GM18858 (cell line): ENCODE measurements around the gene PPA2.
"Not testable (repeated sequence)": the region's sequence is repeated elsewhere in the genome, so short reads cannot be mapped to it uniquely, and the experiment has no call there.

Source experiments
- ATAC-seq: cut with Tn5 transposase; IDR thresholded peaks from one replicate; pipeline ENCODE4 v1.9.1; 2021; ENCODE audit not compliant: unreplicated experiment

The PPA2 gene

GRCh38 chr4:105473324-105474098 is at the start of gene PPA2:
TSS of gene PPA2 (minus strand) at chr4:105474062. CDS start at chr4:105474050, 12 bp downstream.
- peak; percentile 82 for ATAC-seq

DNA sequence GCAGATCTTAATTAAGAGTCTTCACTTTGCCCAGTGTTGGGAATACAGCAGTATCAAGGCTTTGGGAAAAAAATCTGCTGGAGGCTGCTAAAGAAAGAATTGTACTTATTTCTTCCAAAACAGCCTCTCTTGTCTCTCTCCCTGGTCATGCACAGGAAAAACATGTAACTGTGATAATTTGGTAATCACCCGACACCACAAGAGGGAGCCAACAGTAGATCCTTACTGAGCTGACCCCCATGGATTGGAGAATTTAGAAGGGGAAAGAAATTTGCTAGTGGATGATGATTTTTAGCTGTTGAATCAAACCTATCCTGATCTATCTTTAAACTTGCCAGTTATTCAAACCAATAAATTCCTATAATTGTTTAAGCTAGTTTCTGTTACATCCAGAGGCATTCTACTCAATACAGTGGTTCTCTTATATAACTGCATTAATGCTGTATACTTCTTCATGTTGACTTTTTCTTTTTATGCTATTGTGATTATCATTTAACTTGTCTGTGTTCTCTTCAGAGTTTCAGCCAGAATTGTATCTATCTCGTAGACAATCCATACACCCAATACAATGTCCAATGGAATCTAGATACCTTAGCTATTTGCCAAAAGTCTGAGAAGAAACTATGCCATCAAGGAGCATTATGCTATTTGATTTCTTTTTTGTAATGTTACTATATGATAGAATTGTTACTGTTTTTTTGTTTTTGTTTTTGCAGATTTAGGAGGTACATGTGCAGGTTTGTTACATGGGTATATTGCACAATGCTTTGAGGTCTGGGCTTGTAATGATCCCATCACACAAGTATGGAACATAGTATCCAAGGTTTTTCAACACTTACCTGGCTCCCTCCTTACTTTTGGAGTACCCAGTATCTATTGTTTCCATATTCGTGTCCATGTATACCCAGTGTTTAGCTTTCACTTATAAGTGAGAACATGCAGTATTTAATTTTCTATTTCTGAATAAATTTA is 47.2 kb upstream of the PPA2 start:
- peak; percentile 73 for ATAC-seq

DNA sequence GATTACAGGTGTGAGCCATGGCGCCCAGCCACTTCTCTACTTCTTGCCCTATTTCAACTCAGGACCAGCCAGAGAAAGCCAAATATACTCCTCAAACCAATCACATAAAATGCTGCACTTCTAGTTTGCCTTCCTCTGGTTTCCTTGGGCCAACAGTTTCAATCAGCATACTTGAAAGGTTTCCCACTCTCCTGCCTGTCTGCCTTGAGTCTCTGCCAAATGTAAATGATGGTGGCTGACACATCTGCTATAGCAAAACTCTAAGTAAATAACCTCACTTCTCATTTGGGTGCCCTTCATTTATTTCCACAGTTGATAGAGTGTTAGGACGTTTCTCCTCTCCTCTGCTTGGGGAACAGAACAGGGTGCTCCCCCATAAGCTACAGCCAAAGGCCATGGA is 36.4 kb upstream of the PPA2 start:
- no peak for ATAC-seq

GRCh38 chr4:105509714-105510113 is 35.9 kb upstream of the PPA2 start:
- no peak for ATAC-seq

DNA sequence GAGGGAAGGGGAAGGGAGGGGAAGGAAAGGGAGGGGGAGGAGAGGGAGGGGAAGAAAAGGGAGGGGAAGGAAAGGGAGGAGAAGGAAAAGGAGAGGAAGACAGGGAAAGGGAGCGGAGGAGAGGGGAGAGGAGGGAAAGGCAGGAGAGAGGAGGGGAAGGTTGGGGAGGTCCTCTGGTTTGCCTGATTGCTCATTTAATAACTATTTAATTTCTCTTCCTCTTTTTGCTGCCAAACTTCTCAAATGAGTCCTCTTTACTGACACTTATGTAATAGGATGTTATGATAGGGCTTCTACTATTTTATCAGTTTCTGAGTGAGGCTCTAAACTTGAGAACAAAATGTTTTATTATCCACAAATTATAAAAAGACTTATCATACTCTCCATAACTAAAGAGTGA is 35.4 kb upstream of the PPA2 start:
- peak; percentile 99 for ATAC-seq

GRCh38 chr4:105504744-105505143 is 30.9 kb upstream of the PPA2 start:
- no peak for ATAC-seq

DNA sequence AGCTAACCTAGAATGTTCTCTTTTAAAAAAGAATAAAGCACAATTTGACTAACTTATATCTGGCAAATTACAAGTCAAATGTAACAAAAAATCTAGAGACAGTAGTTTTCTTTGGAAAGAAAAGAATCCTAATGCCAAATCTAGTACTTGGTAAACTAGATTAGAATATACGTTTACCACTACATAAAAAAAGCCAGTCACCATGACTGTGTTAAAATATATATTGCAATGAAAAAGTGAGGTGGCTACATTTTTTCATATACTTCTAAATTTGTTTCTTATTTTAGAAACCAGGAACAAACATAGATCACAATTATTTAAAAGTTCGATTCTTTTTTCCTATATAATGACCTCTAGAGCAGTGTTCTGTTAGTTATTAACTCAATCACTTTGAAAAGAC is 29.6 kb upstream of the PPA2 start:
- ATAC-seq, result no peak

DNA sequence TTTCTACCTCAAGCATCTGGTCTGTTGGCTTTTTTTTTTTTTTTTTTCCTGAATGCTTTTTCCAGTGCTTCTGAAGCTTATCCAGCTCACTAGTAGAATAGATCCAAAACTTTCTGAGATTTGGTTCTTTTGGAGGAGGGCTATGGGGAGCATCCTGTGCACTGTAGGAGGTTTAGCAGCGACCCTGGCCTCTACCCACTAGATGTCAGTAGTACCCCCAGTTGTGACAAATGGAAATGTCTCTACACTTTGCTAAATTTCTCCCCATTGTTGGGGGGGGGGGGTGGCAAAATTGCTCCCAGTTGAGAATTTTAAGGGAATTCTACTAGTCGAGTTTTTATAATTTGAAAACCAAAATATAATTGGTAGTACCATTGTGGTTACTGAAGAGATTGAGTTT is 23.0 kb upstream of the PPA2 start:
- no peak for ATAC-seq

DNA sequence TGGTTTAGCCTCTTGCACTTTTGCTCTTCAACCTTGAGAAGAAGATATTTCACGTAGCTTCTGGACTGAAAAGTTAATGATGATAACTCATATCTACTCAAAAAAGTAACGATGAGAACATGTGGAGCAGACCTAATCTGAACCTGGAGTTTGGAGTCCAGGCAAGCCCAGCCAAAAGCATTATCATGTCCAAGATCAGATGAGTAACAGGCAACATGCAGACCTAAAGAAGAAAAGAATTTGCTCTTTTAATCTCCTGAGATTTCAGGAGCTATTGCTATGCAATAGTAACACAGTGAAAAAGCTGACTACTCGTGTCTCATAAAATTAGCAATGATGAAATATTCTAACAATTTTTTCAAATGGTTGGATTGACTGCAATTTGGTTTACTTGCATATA is 21.8 kb upstream of the PPA2 start:
- no peak for ATAC-seq

DNA sequence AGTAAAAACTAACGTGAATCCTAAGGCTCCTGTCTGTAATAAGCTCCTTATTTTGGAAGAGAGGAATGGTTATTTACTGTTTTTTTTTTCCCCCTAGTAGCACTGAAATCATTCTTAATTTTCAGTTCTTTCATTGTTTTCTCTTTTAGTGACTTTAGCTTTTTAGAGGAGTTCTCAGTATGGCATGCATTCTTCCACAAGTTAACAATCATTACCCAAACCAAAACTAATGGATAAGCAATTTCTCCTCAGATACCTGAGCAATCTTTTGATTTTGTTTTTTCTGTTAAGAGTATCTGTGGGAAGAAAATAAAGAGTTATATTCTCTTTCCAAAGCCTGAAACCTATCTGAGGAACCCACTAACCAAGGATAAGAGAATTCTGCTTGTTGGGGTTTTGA is 16.7 kb upstream of the PPA2 start:
- ATAC-seq, result no peak

GRCh38 chr4:105483840-105484239 is 10.0 kb upstream of the PPA2 start:
- ATAC-seq, result no peak

DNA sequence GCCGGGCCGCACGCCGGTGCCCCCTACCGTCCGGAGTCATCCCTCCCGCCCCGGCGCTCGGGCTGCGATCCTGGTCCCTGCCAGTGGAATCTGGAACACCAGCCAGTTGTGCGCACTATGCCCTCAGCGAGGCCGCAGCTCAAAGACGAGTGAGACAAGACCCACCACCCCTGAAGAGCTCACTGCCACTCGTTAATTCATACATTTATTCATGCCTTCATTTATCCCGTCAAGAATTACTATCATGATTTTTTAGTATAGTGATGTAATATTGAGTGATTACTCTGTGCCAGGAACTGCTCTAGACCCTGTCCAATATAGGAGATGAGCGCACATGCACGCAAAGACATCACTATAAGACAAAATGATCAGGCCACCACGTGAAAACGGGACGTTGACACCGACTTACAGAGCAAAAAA is 247 bp upstream of the PPA2 start:
- ATAC-seq, result no peak

DNA sequence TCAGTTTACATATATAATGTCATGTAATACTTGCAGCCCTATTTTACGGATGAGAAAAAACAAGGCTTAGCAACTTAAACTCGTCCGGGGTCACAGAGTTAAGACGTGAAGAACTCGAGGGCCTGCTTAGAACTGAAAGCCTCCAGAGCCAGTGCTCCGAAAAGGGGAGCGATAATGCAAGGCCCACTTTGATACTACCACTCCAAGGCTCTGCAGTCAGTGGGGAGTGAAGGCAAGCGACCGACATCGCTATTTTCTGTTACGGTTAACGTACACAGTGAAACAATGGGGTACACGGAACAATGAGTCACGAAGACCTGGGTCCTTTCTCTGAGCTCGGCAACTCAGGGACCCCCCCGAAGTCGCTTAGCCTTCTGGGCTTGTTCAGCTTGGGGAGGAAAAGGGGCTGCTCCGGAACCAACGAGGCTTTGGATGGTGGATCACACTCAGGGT is 965 bp downstream of the PPA2 start:
- peak; percentile 0 for ATAC-seq

DNA sequence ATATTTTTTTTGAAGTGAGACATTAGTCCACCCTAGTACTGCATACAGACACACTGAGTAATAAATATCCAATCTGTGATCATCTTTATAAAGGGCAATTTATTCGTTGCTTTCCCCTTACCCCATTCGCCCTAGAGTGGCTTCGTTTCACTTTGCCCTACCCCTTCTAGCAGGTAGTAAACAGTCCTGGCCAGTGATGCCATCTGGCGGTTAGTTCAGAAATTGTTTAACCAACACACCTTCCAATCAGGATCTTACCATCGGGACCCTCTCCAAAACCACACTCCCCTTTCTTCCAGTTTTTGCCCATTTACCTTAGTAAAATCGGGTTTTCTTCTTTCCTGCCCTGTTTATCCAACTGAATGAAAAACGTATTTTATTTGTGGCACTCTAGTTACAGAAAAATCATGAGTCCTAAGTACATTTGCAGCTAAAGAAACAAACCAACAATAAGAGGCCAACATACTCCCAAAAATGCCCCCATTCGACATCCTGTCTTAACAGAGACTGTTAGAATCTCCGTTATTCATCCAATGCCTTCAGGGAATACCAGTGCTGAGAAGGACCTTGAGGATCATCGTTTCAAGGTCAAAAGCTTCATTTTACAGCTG is 2.2 kb downstream of the PPA2 start:
- ATAC-seq, result no peak

- ATAC-seq, result no peak
Measured at GRCh38 chr4:105470766-105471165, 3.1 kb downstream of the PPA2 start.

- no peak for ATAC-seq
Measured at GRCh38 chr4:105469736-105470135, 4.1 kb downstream of the PPA2 start.

DNA sequence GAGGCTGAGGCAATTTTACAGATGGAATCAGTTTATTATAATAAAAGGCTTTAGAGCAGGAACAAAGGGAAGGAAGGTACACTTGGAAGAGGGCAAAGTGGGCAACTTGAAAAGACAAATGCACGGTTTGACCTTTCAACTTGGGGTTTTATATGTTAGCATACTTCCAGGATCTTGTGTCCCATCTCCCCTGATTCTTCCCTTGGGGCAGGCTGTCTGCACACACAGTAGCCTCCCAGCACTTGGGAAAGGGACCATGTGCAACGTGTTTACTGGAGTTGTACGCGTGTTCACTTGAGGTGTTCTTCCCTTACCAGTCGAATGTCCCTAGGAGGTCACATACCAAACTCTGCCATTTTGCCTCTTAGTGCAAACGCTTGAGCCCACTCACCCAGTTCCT is 7.3 kb downstream of the PPA2 start:
- ATAC-seq, result no peak

GRCh38 chr4:105464563-105464962 is 9.3 kb downstream of the PPA2 start:
- ATAC-seq, result not testable (repeated sequence)

DNA sequence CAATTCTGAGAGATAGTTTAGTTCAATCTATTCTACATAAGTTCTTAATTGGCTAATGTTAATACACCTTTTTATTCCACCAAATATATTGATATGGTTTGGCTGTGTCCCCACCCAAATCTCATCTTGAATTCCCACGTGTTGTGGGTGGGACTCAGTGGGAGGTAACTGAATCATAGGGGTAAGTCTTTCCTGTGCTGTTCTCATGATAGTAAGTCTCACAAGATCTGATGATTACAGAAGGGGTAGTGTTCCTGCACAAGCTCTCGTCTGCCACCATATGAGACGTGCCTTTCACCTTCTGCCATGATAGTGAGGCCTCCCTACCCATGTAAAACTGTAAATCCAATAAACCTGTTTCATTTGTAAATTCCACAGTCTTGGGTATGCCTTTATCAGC is 11.3 kb downstream of the PPA2 start:
- ATAC-seq, result no peak

DNA sequence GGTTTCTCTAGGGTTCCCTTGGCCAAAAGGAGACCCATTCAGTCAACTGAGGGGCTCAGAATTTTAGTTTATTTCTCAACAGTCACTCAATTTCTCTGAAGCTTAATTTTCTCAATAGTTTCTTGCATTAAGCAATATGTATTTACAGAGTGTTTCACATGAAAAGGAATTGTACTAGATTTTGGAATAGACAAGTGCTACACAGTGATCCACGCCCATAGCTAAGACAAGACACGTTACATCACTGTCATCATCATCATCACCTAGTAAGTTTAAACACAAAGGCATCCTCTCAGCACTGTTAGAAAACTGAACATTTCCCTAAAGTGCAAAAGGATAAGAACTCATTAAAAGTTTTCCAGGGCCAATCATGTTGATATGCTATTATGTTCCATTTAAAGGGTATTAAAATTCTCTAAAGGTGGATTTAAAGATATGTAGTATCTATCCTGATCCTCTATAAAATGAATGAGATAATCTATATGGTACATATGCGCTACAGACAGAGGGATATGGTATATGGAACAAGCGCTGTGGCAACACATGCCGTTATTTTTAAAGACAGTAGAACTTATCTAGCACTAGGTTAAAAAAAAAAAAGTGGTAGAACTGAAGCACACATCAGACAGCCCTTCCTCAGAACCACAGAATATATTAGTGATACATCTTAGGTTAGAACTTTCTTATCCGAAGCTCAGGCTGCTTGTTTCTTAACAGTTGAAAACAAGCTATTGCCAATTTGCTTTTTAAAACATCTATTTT is 12.1 kb downstream of the PPA2 start:
- ATAC-seq, result no peak

GRCh38 chr4:105461221-105461620 is 12.6 kb downstream of the PPA2 start:
- ATAC-seq, result no peak
